Measurements from ENCODE around the gene PATJ.
"Not testable (repeated sequence)": the region's sequence is repeated elsewhere in the genome, so short reads cannot be mapped to it uniquely, and the experiment has no call there.

PATJ gene

GRCh38 chr1:61887931-61888564 lies 145.8 kb downstream of the PATJ start:
- DNase-seq = no peak

DNA sequence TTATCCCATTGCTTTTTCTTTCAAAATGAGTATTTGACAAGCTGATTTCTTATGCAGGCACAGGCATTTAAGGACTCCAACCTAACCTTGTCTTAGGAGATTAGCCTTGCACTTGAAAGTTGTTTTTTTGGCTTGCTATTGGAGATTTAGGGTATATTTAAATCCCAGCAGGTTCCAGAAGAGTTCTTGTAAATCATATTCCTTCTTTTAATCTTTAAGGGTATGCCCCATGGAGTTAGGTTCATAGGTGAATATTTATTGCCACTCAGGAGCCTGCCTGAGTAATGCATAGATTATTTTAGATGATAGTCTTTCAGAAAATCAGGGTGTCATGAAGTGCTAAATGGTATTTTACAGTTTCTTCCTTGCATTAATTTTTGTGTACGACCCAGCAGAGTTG lies 146.5 kb downstream of the PATJ start:
- DNase-seq = no peak

- not testable (repeated sequence) for DNase-seq
Measured at GRCh38 chr1:61890435-61890834, 148.2 kb downstream of the PATJ start.

- DNase-seq = no peak
Measured at GRCh38 chr1:61892977-61893376, 150.7 kb downstream of the PATJ start.

GRCh38 chr1:61894296-61894695 lies 152.0 kb downstream of the PATJ start:
- not testable (repeated sequence) for DNase-seq

DNA sequence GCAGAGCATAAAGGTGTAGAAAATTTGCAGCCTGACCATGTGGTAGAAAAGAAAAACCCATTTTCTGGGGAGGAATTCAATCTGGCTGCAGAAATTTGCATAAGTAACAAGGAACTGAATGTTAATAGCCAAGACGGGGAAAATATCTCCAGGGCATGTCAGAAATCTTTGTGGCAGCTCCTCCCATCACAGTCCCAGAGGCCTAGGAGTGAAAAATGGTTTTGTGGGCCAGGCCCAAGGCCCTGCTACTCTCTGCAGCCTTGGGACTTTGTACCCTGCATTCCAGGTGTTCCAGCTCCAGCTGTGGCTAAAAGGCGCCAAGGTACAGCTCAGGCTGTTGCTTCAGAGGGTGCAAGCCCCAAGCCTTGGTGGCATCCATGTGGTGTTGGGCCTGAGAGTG lies 152.9 kb downstream of the PATJ start:
- no peak for DNase-seq

DNA sequence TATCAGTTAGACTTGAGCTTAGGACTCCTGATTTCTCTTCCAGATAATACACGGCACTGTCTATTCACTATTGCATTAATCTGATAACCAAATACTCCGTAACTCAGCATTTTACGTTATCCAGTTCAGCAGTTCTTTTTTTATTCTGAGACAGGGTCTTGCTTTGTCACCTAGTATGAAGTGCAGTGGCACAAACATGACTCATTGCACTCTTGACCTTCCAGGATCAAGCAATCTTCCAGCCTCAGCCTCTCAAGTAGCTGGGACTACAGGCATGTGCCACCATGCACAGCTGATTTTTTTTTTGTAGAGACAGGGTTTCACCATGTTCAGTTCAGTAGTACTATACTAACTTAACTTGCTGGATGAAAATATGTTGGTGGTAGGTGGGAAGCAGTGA lies 156.4 kb downstream of the PATJ start:
- DNase-seq = no peak

DNA sequence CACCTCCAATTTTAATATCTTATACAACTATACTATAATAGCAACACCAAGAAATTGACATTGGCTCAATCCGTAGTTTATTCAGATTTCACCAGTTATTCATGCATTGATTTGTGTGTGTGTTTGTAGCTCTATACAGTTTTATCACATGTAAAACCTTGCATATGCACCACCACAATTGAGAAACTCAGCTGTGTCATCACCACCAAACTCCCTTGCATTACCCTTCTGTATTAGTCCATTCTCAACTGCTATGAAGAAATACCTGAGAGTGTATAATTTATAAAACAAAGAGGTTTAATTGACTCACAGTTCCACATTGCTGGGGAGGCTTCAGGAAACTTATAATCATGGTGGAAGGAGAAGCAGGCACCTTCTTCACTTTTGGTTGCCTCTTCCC lies 162.1 kb downstream of the PATJ start:
- no peak for DNase-seq

- DNase-seq = no peak
Measured at GRCh38 chr1:61907102-61907501, 164.8 kb downstream of the PATJ start.

- DNase-seq = no peak
Measured at GRCh38 chr1:61910035-61910434, 167.8 kb downstream of the PATJ start.

DNA sequence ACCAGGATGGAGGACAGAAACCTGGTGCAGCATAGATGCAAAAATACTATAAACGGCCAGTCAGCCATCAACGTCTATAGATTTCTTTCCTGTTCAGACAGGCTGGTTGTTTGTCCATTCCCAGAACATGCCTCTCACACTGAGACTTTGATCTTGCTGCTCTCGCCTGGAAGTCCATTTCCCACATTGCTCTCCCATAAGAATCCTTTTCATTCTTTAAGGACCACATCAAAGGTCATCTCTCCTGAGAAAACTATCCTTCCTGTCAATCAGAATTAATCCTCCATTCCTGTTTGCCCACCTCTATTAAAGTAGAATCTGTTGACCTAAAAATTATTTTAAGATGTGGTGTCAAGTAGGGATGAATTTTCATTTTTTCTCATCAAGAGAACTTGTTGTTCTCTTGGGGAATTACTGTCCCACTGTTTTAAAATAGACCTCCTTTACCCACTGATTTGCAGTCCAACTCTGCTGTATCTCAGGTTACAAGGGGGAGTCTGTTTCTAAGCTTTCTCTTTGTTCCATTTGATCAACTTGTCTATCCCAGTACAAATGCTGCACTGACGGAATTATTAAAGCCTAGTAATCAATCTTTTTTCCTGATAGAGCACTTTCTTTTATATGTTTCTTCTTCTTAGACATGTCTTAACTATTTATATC lies 172.7 kb downstream of the PATJ start:
- DNase-seq = no peak

GRCh38 chr1:61921435-61921834 lies 179.2 kb downstream of the PATJ start:
- no peak for DNase-seq

DNA sequence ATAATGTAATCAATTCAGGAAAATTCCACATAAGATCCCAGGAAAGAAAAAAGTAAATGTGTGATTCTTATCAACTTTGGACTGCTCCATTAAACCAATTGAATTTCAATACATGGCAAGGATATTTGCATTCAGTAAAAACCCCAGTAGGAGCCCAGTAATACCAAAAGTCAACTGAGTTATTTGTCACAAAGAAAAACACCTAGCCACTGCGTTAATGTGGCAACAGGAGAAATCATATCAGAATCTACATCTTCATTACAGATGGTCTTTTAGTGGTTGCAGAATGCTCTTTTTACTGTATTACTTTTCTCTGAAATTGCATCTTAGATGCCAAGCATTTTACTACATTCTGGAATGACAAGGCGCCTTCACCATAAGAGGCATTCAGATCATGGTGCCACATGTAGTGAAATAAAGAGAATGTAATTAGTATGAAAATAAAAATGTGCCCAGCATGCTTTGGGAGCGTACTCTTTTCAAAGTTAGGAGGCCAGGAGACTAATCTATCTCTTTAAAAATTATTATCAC lies 180.7 kb downstream of the PATJ start:
- peak in 1 of 5 experiments; percentile 40 for DNase-seq

GRCh38 chr1:61925591-61926298 lies 183.5 kb downstream of the PATJ start:
- no peak for DNase-seq

GRCh38 chr1:61926597-61926996 lies 184.3 kb downstream of the PATJ start:
- no peak for DNase-seq

DNA sequence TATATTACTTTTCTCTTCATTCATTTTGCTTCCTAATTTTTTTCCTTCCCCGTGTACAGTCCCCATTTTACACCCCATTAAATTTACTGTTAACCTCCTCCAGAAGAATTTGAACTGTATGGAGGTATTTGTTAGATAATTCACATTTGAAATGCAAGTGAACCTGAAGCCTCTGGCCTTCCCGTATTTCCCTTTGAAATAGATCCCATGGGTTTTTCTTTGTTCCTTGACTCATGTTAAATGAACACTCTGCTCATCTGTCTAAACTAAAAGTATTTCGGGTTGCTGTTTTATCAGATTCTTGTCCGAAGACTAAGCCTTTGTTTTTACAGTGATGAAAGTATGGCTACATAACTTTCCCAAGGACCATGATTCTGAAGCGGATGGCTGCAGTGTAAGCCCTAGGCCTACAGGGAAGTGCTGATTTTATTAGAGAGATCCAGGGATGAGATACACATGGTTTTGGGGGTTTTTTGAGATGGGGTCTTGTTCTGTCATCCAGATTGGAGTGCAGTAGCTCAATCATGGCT lies 187.9 kb downstream of the PATJ start:
- DNase-seq = no peak

- no peak for DNase-seq
Measured at GRCh38 chr1:61931587-61932279, 189.5 kb downstream of the PATJ start.

DNA sequence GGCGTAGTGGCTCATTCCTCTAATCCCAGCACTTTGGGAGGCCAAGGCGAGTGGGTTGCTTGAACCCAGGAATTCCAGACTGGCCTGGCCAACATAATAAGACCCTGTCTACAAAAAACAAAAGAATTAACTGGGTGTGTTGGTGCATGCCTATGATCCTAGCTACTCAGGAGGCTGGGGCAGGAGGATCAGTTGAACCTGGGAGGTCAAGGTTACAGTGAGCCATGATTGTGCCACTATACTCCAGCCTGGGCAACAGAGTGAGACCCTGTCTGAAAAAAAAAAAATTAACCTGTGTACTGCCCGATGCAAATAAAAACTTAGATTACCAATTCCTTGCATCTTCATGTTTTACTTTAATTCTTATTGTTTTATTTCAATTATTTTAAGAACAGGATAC lies 193.2 kb downstream of the PATJ start:
- no peak for DNase-seq

DNA sequence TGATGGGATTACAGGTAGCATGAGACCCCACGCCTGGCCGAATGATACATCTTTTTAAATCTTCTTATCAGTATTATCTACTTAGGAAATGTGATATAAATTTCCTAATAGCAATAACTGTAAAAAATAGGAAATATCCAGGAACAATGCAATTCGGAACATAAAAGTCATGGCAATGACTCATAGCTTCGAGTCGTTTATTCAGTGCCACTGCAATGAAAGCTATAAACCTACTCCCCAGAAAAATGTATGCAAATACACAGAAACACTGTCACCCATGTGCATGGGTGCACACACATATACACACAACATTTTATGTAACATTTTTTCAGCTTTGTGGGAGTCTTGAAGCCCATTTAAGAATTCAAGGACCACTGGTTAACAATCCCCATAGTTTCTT lies 194.6 kb downstream of the PATJ start:
- no peak for DNase-seq

DNA sequence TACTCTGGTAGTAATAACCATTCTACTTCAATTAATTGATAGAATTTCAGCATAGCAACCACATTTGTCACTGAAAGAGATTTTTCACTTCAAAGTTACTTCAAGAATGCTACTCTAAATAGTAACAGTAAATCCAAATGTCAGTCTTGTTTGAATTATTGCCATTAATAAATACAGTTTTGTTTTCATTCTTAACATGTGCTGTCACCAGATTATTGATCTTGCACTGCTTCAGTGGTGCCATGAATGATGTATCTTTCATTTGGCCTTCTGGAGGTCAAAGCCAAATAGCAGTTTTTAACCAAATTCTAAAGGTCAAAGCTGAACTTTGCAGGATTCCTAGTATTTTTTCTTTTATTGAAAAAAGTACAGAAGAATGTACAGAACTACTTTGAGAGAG lies 199.5 kb downstream of the PATJ start:
- no peak for DNase-seq

GRCh38 chr1:61942856-61943255 lies 200.6 kb downstream of the PATJ start:
- DNase-seq = no peak

- DNase-seq = not testable (repeated sequence)
Measured at GRCh38 chr1:61948685-61949084, 206.4 kb downstream of the PATJ start.

- DNase-seq = no peak
Measured at GRCh38 chr1:61950418-61950817, 208.1 kb downstream of the PATJ start.
